SU-DHL-6 (cell line): ENCODE measurements around the gene NR1D2.

Source experiments
- EZH2phosphoT487 ChIP-seq: fragments of 200-600 bp; sonication (generic), shearing (Covaris generic); conservative IDR thresholded peaks from 2 replicates; pipeline ENCODE4 v1.6.1; 2018; ENCODE audit warnings: mild to moderate bottlenecking, antibody characterized with exemption, low read length, moderate library complexity, mixed read lengths
- TF ChIP-seq, protein P1 (sequence below): fragments of 200-600 bp; sonication (generic); IDR thresholded peaks from one replicate; pipeline ENCODE4 v1.5.1; 2017; ENCODE audit warnings: antibody characterized with exemption, mild to moderate bottlenecking, low read length, moderate library complexity; ENCODE audit not compliant: insufficient read depth, poor library complexity, severe bottlenecking

DNA sequence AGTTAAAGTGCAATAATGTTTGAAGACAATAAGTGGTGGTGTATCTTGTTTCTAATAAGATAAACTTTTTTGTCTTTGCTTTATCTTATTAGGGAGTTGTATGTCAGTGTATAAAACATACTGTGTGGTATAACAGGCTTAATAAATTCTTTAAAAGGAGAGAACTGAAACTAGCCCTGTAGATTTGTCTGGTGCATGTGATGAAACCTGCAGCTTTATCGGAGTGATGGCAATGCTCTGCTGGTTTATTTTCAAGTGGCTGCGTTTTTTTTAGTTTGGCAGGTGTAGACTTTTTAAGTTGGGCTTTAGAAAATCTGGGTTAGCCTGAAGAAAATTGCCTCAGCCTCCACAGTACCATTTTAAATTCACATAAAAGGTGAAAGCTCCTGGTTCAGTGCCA, 25.5 kb upstream of the NR1D2 start:
- TF ChIP-seq, protein P1, sequence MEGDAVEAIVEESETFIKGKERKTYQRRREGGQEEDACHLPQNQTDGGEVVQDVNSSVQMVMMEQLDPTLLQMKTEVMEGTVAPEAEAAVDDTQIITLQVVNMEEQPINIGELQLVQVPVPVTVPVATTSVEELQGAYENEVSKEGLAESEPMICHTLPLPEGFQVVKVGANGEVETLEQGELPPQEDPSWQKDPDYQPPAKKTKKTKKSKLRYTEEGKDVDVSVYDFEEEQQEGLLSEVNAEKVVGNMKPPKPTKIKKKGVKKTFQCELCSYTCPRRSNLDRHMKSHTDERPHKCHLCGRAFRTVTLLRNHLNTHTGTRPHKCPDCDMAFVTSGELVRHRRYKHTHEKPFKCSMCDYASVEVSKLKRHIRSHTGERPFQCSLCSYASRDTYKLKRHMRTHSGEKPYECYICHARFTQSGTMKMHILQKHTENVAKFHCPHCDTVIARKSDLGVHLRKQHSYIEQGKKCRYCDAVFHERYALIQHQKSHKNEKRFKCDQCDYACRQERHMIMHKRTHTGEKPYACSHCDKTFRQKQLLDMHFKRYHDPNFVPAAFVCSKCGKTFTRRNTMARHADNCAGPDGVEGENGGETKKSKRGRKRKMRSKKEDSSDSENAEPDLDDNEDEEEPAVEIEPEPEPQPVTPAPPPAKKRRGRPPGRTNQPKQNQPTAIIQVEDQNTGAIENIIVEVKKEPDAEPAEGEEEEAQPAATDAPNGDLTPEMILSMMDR, result no peak
- TF ChIP-seq EZH2phosphoT487, result no peak
